Panc1 (cell line): ENCODE data around the gene GAS7.

Source experiments
- POLR2AphosphoS5 ChIP-seq: IDR thresholded peaks from 2 replicates; pipeline ENCODE4 v1.6.1; 2012; ENCODE audit warnings: mild to moderate bottlenecking, low read depth, low read length, moderate library complexity
- SIN3A ChIP-seq: IDR thresholded peaks from 2 replicates; pipeline ENCODE4 v1.6.1; 2012; ENCODE audit warnings: low read depth, mild to moderate bottlenecking, low read length, moderate library complexity, borderline replicate concordance; ENCODE audit not compliant: insufficient read depth
- TCF7L2 ChIP-seq: IDR thresholded peaks from 2 replicates; pipeline ENCODE4 v1.6.1; 2011; ENCODE audit warnings: mild to moderate bottlenecking, low read depth, low read length, inconsistent platforms
- TF ChIP-seq, protein P1 (sequence below): fragments of 450-650 bp; IDR thresholded peaks from 2 replicates; pipeline ENCODE4 v1.5.1; 2017; ENCODE audit warnings: mild to moderate bottlenecking
- TF ChIP-seq, protein P2 (sequence below), 2 experiments: IDR thresholded peaks; 2 replicates each; pipeline ENCODE4 v1.6.1; 2011 to 2012; ENCODE audit warnings: low read depth in 2 of 2, control low read depth in 1 of 2, low read length in 1 of 2, mild to moderate bottlenecking in 1 of 2, moderate library complexity in 1 of 2; ENCODE audit not compliant: insufficient read depth in 1 of 2

DNA sequence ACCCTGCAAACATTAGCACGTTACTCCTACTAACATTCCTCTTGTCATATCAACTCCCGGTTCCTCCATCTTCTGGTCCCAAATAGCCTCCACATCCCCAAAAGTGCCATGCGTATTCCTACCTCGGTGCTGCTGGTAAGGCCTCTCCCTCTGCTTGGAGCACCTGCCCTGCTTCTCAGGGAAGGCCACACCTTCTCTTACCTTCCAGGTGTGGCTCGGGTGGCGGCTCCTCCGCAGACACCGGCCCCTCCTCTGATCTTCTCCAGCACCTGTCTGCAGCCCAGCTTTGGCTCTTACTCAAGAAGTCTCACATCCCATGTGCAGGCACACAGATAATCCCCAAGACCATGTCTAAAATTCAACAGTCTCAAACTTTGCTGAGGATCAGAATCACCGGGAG is 92.3 kb downstream of the GAS7 start:
- TF ChIP-seq, protein P1, sequence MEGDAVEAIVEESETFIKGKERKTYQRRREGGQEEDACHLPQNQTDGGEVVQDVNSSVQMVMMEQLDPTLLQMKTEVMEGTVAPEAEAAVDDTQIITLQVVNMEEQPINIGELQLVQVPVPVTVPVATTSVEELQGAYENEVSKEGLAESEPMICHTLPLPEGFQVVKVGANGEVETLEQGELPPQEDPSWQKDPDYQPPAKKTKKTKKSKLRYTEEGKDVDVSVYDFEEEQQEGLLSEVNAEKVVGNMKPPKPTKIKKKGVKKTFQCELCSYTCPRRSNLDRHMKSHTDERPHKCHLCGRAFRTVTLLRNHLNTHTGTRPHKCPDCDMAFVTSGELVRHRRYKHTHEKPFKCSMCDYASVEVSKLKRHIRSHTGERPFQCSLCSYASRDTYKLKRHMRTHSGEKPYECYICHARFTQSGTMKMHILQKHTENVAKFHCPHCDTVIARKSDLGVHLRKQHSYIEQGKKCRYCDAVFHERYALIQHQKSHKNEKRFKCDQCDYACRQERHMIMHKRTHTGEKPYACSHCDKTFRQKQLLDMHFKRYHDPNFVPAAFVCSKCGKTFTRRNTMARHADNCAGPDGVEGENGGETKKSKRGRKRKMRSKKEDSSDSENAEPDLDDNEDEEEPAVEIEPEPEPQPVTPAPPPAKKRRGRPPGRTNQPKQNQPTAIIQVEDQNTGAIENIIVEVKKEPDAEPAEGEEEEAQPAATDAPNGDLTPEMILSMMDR, result no peak
- TF ChIP-seq POLR2AphosphoS5 (no peak), TCF7L2 (no peak), SIN3A (no peak)
- TF ChIP-seq, protein P2, sequence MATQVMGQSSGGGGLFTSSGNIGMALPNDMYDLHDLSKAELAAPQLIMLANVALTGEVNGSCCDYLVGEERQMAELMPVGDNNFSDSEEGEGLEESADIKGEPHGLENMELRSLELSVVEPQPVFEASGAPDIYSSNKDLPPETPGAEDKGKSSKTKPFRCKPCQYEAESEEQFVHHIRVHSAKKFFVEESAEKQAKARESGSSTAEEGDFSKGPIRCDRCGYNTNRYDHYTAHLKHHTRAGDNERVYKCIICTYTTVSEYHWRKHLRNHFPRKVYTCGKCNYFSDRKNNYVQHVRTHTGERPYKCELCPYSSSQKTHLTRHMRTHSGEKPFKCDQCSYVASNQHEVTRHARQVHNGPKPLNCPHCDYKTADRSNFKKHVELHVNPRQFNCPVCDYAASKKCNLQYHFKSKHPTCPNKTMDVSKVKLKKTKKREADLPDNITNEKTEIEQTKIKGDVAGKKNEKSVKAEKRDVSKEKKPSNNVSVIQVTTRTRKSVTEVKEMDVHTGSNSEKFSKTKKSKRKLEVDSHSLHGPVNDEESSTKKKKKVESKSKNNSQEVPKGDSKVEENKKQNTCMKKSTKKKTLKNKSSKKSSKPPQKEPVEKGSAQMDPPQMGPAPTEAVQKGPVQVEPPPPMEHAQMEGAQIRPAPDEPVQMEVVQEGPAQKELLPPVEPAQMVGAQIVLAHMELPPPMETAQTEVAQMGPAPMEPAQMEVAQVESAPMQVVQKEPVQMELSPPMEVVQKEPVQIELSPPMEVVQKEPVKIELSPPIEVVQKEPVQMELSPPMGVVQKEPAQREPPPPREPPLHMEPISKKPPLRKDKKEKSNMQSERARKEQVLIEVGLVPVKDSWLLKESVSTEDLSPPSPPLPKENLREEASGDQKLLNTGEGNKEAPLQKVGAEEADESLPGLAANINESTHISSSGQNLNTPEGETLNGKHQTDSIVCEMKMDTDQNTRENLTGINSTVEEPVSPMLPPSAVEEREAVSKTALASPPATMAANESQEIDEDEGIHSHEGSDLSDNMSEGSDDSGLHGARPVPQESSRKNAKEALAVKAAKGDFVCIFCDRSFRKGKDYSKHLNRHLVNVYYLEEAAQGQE (IDR thresholded peaks at IDR 0.05; ENCODE audit: insufficient read depth in 1 of 2, low read depth in 2 of 2, low read length in 1 of 2), result no peak
